GM20000 (cell line): ENCODE data around the gene ACE.

Source experiments
- DNase-seq: peaks from one replicate; pipeline ENCODE4 v3.0.0; 2012; ENCODE audit warnings: low spot score
- CTCF ChIP-seq: IDR thresholded peaks from 2 replicates; pipeline ENCODE4 v1.5.1; 2012; ENCODE audit warnings: mild to moderate bottlenecking, control low read depth; ENCODE audit errors: extremely low read depth, missing control alignments

ACE gene

DNA sequence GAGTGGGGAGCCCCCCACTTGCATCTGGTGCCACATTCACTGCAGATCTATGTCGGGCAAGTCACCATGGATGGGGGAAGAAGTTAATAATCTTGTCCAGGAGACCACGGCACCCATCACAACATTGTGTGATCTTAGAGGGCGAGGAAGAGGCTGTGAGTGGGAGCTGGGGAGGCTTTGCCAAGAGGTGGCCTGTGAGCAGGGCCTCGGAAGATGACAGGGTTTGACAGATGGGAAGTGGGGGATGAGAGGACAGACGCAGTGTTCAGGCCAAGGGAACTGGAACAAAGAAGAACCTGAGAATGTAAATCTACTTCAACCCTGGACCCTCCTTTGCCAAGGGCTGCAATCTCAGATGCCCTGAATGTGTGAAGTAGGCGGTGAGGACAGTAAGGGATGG is 12.4 kb downstream of the ACE start:
- no peak for DNase-seq
- TF ChIP-seq CTCF: no peak

DNA sequence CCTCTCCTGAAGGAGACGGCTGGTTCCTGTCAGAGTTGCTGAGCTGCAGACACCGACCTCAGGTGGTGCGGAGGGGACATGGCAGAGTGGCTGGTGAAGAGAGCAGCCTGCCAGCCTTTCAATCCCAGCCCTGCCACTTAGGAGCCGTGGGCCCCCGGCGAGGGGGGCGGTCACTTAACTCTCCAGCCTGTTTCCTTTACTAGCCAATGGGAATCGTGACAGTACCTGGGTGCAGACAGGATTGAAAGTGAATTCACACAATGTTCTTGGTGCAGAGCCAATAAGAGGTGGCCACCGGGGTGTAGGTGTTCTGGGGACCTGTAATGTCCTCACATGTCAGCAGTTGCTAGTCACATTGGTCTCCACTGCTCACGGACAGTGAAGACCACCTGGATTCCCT is 13.5 kb downstream of the ACE start:
- DNase-seq: no peak

DNA sequence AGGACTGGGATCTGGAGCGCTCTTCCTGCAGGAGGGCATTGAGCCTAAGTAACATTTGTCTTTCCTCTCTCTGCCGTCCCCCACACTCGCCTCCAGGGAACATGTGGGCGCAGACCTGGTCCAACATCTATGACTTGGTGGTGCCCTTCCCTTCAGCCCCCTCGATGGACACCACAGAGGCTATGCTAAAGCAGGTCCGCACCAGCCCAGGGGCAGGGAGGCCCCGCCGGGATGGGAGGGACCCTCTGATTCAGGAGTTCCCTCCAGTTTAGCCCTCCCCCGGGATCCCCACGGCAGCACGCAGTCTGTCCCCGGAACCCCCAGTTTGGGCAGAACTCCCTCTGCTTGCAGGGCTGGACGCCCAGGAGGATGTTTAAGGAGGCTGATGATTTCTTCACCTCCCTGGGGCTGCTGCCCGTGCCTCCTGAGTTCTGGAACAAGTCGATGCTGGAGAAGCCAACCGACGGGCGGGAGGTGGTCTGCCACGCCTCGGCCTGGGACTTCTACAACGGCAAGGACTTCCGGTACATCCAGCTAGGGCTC is 14.1 kb downstream of the ACE start:
- no peak for TF ChIP-seq CTCF

More for the DNA sequence above, 13.5 kb downstream of the ACE start:
- TF ChIP-seq CTCF: no peak

GRCh38 chr17:63491413-63491812 is 14.6 kb downstream of the ACE start:
- TF ChIP-seq CTCF: no peak

More for the DNA sequence above, 14.1 kb downstream of the ACE start:
- DNase-seq: no peak

GRCh38 chr17:63491977-63492618 is 15.2 kb downstream of the ACE start:
- no peak for TF ChIP-seq CTCF
- DNase-seq: no peak

More at GRCh38 chr17:63491413-63491812, 14.6 kb downstream of the ACE start:
- DNase-seq: no peak

GRCh38 chr17:63492940-63493339 is 16.1 kb downstream of the ACE start:
- no peak for DNase-seq
- no peak for TF ChIP-seq CTCF

- TF ChIP-seq CTCF: no peak
These were observed 16.6 kb downstream of the ACE start for GRCh38 chr17:63493411-63493810.

More at GRCh38 chr17:63493411-63493810, 16.6 kb downstream of the ACE start:
- DNase-seq: no peak
